Measurements from ENCODE around the gene HYKK. TPM values are rescaled to one million over a fixed set of nuclear protein-coding genes. Genes with fewer than 3 reads are reported as not detected.

The HYKK gene
- total and polyA plus RNA-seq, 9 of the 15 experiments (the other 6 are each of a cell fraction or from before 2014, with no cell fraction given), result 1.9 to 6.1 (median 4.3) TPM

- TF ChIP-seq SIRT6 (IDR thresholded peaks at IDR 0.05; ENCODE audit: low read depth, low read length) (no peak), HDAC3 (IDR thresholded peaks at IDR 0.05; ENCODE audit: borderline replicate concordance, partially characterized antibody) (no peak), ZNF511 (CRISPR knock-in tag; IDR thresholded peaks at IDR 0.05) (no peak), CHD1 (IDR thresholded peaks at IDR 0.05; ENCODE audit: low read length) (no peak), SMAD3 (CRISPR knock-in tag; conservative IDR thresholded peaks at IDR 0.05) (no peak), ELF2 (CRISPR knock-in tag; IDR thresholded peaks at IDR 0.05) (peak; percentile 85), THRB (CRISPR knock-in tag; conservative IDR thresholded peaks at IDR 0.05) (no peak), AFF1 (IDR thresholded peaks at IDR 0.05; ENCODE audit: low read depth in 1 of 2, partially characterized antibody in 2 of 2) (peak in 1 of 2 experiments; percentile 56), E4F1 (CRISPR knock-in tag; IDR thresholded peaks at IDR 0.05; ENCODE audit: borderline replicate concordance) (no peak), NKRF (IDR thresholded peaks at IDR 0.05; ENCODE audit: borderline replicate concordance) (no peak; the same call in 1 of the 2 replicates), SRSF9 (IDR thresholded peaks at IDR 0.05; ENCODE audit: borderline replicate concordance, low read depth, low read length) (no peak), CBFA2T2 (conservative IDR thresholded peaks at IDR 0.05) (no peak), MECOM (CRISPR knock-in tag; IDR thresholded peaks at IDR 0.05) (no peak), ZNF274 (IDR thresholded peaks at IDR 0.05; ENCODE audit: borderline replicate concordance, low read depth, low read length) (no peak), PHB (CRISPR knock-in tag; IDR thresholded peaks at IDR 0.05) (no peak)
Measured at GRCh38 chr15:78540141-78540870, 32.9 kb downstream of the HYKK start, which contains the start of gene PSMA4 (continued).
